Loucy (cell line): Measurements from ENCODE around the gene CXorf65.

Source experiments
- H2AFZ ChIP-seq: fragments of 200-600 bp; sonication (generic); 2 replicates; pipeline ENCODE4 v1.6.0; 2016; ENCODE audit warnings: antibody characterized with exemption, mild to moderate bottlenecking, low read length, moderate library complexity
- H3F3A ChIP-seq: fragments of 200-600 bp; 2 replicates; pipeline ENCODE4 v1.6.0; 2016; ENCODE audit warnings: antibody characterized with exemption, low read depth, mild to moderate bottlenecking
- H3K27me3 ChIP-seq: fragments of 200-600 bp; sonication (generic); 2 replicates; pipeline ENCODE4 v1.6.1; 2014; ENCODE audit warnings: low read length, mild to moderate bottlenecking; ENCODE audit not compliant: insufficient read depth, poor library complexity, severe bottlenecking
- H3K36me3 ChIP-seq: fragments of 200-600 bp; sonication (generic); 2 replicates; pipeline ENCODE4 v1.6.1; 2016; ENCODE audit warnings: low read length; ENCODE audit not compliant: insufficient read depth
- H3K4me1 ChIP-seq: fragments of 200-600 bp; sonication (generic); 2 replicates; pipeline ENCODE4 v1.5.1; 2014; ENCODE audit warnings: low read length, mild to moderate bottlenecking; ENCODE audit not compliant: insufficient read depth, poor library complexity, severe bottlenecking
- H3K4me2 ChIP-seq: fragments of 200-600 bp; sonication (generic); 2 replicates; pipeline ENCODE4 v1.6.0; 2014; ENCODE audit warnings: antibody characterized with exemption, low read length, low read depth, mild to moderate bottlenecking; ENCODE audit not compliant: poor library complexity, severe bottlenecking
- H3K4me3 ChIP-seq: fragments of 200-600 bp; sonication (generic); 2 replicates; pipeline ENCODE4 v1.5.1; 2014; ENCODE audit warnings: low read length, mild to moderate bottlenecking, mixed read lengths; ENCODE audit not compliant: poor library complexity, severe bottlenecking
- H3K79me2 ChIP-seq: fragments of 200-600 bp; sonication (generic); 2 replicates; pipeline ENCODE4 v1.6.1; 2014; ENCODE audit warnings: low read length; ENCODE audit not compliant: insufficient read depth
- H3K9ac ChIP-seq: fragments of 200-600 bp; sonication (generic); 2 replicates; pipeline ENCODE4 v1.6.0; 2014; ENCODE audit warnings: mild to moderate bottlenecking, low read depth, low read length, moderate library complexity; ENCODE audit not compliant: poor library complexity, severe bottlenecking
- H3K9me2 ChIP-seq: fragments of 200-600 bp; sonication (generic); replicated peaks from 2 replicates; pipeline ENCODE4 v1.6.1; 2016; ENCODE audit warnings: low read depth, low read length, mixed read lengths
- H3K9me3 ChIP-seq: fragments of 200-600 bp; sonication (generic); 2 replicates; pipeline ENCODE4 v1.6.1; 2014; ENCODE audit warnings: mild to moderate bottlenecking, antibody characterized with exemption, low read length, low read depth; ENCODE audit not compliant: insufficient read depth
- H4K20me1 ChIP-seq: fragments of 200-600 bp; sonication (generic); 2 replicates; pipeline ENCODE4 v1.6.0; 2014; ENCODE audit warnings: antibody characterized with exemption, low read length, mild to moderate bottlenecking; ENCODE audit not compliant: insufficient read depth, poor library complexity, severe bottlenecking
- EZH2phosphoT487 ChIP-seq: fragments of 200-600 bp; IDR thresholded peaks from 2 replicates; pipeline ENCODE4 v1.6.1; 2018; ENCODE audit warnings: antibody characterized with exemption, mild to moderate bottlenecking, moderate library complexity, borderline replicate concordance
- TF ChIP-seq, protein P1 (sequence below): fragments of 200-600 bp; sonication (generic); conservative IDR thresholded peaks from 2 replicates; pipeline ENCODE4 v1.5.1; 2014; ENCODE audit warnings: mild to moderate bottlenecking, antibody characterized with exemption, low read length

The CXorf65 gene

GRCh38 chrX:71107762-71108360, 1.3 kb upstream of the CXorf65 start:
- Histone ChIP-seq H2AFZ (no peak overlapping the region), H3K9ac (peak overlapping the region; percentile 100), H3K4me3 (peak overlapping the region; percentile 96), H3K4me2 (peak overlapping the region; percentile 100), H3F3A (peaks cover 11% of the 10 kb centered on the region), H3K79me2 (peaks cover 73% of the 10 kb centered on the region), H4K20me1 (no peaks in the 10 kb centered on the region), H3K9me2 (no peaks in the 10 kb centered on the region), H3K27me3 (no peaks in the 10 kb centered on the region), H3K36me3 (no peaks in the 10 kb centered on the region), H3K4me1 (peaks cover 49% of the 10 kb centered on the region), H3K9me3 (no peaks in the 10 kb centered on the region)
- no peak for TF ChIP-seq EZH2phosphoT487
- TF ChIP-seq, protein P1, sequence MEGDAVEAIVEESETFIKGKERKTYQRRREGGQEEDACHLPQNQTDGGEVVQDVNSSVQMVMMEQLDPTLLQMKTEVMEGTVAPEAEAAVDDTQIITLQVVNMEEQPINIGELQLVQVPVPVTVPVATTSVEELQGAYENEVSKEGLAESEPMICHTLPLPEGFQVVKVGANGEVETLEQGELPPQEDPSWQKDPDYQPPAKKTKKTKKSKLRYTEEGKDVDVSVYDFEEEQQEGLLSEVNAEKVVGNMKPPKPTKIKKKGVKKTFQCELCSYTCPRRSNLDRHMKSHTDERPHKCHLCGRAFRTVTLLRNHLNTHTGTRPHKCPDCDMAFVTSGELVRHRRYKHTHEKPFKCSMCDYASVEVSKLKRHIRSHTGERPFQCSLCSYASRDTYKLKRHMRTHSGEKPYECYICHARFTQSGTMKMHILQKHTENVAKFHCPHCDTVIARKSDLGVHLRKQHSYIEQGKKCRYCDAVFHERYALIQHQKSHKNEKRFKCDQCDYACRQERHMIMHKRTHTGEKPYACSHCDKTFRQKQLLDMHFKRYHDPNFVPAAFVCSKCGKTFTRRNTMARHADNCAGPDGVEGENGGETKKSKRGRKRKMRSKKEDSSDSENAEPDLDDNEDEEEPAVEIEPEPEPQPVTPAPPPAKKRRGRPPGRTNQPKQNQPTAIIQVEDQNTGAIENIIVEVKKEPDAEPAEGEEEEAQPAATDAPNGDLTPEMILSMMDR: no peak

- no peaks in the 10 kb centered on the region for H3K9me3 ChIP-seq
- H3K79me2 ChIP-seq: peaks cover 73% of the 10 kb centered on the region
- no peaks in the 10 kb centered on the region for H3K27me3 ChIP-seq
- peak overlapping the region; percentile 100 for H3K4me2 ChIP-seq
- no peaks in the 10 kb centered on the region for H3K36me3 ChIP-seq
- TF ChIP-seq, protein P1: no peak
- no peak for TF ChIP-seq EZH2phosphoT487
- H3K4me3 ChIP-seq: peak overlapping the region; percentile 96
- H3K4me1 ChIP-seq: peaks cover 49% of the 10 kb centered on the region
- peaks cover 12% of the 10 kb centered on the region for H3F3A ChIP-seq
- H3K9me2 ChIP-seq: no peaks in the 10 kb centered on the region
- peak overlapping the region; percentile 100 for H3K9ac ChIP-seq
- no peak overlapping the region for H2AFZ ChIP-seq
- H4K20me1 ChIP-seq: no peaks in the 10 kb centered on the region
Measured at GRCh38 chrX:71107245-71107644, 705 bp upstream of the CXorf65 start.

DNA sequence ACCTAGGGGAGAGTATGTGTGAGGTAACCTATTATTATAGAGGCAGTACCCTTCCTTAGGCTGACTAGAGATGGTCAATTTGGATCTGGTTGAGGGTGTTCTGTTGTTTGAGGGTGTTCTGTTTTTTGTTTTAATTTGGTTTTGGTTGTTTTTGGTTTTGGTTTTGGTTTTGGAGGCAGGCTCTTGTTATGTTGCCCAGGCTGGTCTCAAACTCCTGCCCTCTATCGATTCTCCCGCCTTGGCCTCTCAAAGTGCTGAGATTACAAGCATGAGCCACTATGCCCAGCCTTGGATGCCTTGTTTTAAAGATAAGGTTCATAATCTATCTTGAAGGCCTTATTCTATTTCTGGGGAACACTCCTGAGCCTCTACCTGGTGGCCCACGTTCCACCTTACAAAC, 912 bp downstream of the CXorf65 start:
- Histone ChIP-seq H3K36me3 (no peaks in the 10 kb centered on the region), H3K9ac (peak overlapping the region; percentile 100), H2AFZ (no peak overlapping the region), H3K4me1 (peaks cover 61% of the 10 kb centered on the region), H4K20me1 (no peaks in the 10 kb centered on the region), H3F3A (peaks cover 11% of the 10 kb centered on the region), H3K27me3 (no peaks in the 10 kb centered on the region), H3K4me2 (peak overlapping the region; percentile 100), H3K9me3 (no peaks in the 10 kb centered on the region), H3K9me2 (no peaks in the 10 kb centered on the region), H3K4me3 (peak overlapping the region; percentile 96), H3K79me2 (peaks cover 70% of the 10 kb centered on the region)
- TF ChIP-seq, protein P1: no peak
- no peak for TF ChIP-seq EZH2phosphoT487
